Right cardiac atrium (tissue), 5 donors: Measurements from ENCODE around the gene WNT11. TPM values are rescaled to one million over a fixed set of nuclear protein-coding genes. Genes with fewer than 3 reads are reported as not detected.
A peak's percentile ranks its signal among the peaks of the same experiment; 100 is the strongest.

Experiments
- ATAC-seq, 2 donors: fragments of 200-7000 bp; cut with Tn5 transposase; one replicate each; pipeline versions ENCODE4 v1.8.0 to v1.9.1; 2020; ENCODE audit warnings: moderate library complexity in 2 of 2, mild to moderate bottlenecking in 1 of 2
- DNase-seq, 3 donors: peaks; one replicate each; pipeline ENCODE4 v3.0.0-alpha.2; 2020
- H3K27ac ChIP-seq: one replicate; pipeline ENCODE4 v1.5.1; 2013; ENCODE audit warnings: mild to moderate bottlenecking, low read length, control low read depth, moderate library complexity
- H3K27me3 ChIP-seq: one replicate; pipeline ENCODE4 v1.6.1; 2013; ENCODE audit not compliant: control insufficient read depth, insufficient read depth
- H3K4me1 ChIP-seq: one replicate; pipeline ENCODE4 v1.6.1; 2013; ENCODE audit warnings: low read length; ENCODE audit not compliant: control insufficient read depth, insufficient read depth
- H3K4me3 ChIP-seq: one replicate; pipeline ENCODE4 v1.5.1; 2013; ENCODE audit warnings: low read length, control low read depth
- H3K9me3 ChIP-seq: one replicate; pipeline ENCODE4 v1.6.1; 2013; ENCODE audit warnings: low read length; ENCODE audit not compliant: control insufficient read depth
- WGBS: extraction: QIAGEN DNeasy Blood & Tissue Kit; methylation state at CpG from one replicate; pipeline ENCODE4 v1.1.7; 2013; 5-methylcytosine and 5-hydroxymethylcytosine counted together
- intact Hi-C, 4 donors: fragments of 100-400 bp; cut with DNase I; formaldehyde crosslinking; loops; one replicate each; pipeline versions ENCODE4 v1.11.0 to v1.14.0; 2022 to 2023
- long read RNA-seq, 4 donors: library from polyadenylated mRNA; unstranded; transcript quantifications; one replicate each; pipeline ENCODE4 v2.0.0, GENCODE V29; 2020 to 2021
- polyA plus RNA-seq: library from polyadenylated mRNA; stranded (reverse); fragments of 200-250 nt; gene quantifications from one replicate; pipeline ENCODE4 v1.2.3, GENCODE V29; 2013
- total RNA-seq, 4 donors: library from RNA; stranded (reverse); fragmentation: NEBNext Ultra II Directional; extraction: Animal tissue kit (Norgen Biotek cat#: 25700); gene quantifications; one replicate each; pipeline ENCODE4 v1.2.1, GENCODE V29; 2021
- donor health status: healthy with polysubstance abuse.
- donor health status: DM: no; HTN: yes; CAD: no.
- donor health status: DM: no; HTN: no; CAD: no.
- donor health status: DM: no; HTN: yes; CAD: no; lungs with severe emphysema.
- donor health status: DM: yes; HTN: yes; CAD: no.

WNT11 gene
- total RNA-seq (1 to 10 TPM; 2.1 to 7.1 (median 3.3) TPM), polyA plus RNA-seq (2.9 TPM)
- long read RNA-seq, donor 1, partial matches to known transcripts: 0 of 6 reads
- long read RNA-seq, donor 1, other reads (novel, unspliced or antisense): 6 of 6 reads
- long read RNA-seq, donor 2, partial matches to known transcripts: 0 of 3 reads
- long read RNA-seq, donor 2, other reads (novel, unspliced or antisense): 3 of 3 reads
- long read RNA-seq, donor 3, transcript WNT11-201 (5 exons, 1,930 nt): major isoform, 5 of 7 reads
- long read RNA-seq, donor 3, partial matches to known transcripts: 1 of 7 reads
- long read RNA-seq, donor 3, other reads (novel, unspliced or antisense): 1 of 7 reads
- long read RNA-seq, donor 4, partial matches to known transcripts: 0 of 5 reads
- long read RNA-seq, donor 4, other reads (novel, unspliced or antisense): 4 of 5 reads

- H3K27me3 ChIP-seq: no peaks in the 10 kb centered on the region
- H3K4me1 ChIP-seq: peaks cover 8% of the 10 kb centered on the region
- intact Hi-C loops: loop anchor here in 3 of 4 donors (2.0 to 5.0 kb wide), 3 partner anchors 111 to 236 kb away; no protein-coding TSS in a partner anchor
- peak within 1 kb of the TSS; percentile 70 for H3K4me3 ChIP-seq
- WGBS: under 1% methylated on average over 80 of the region's 80 CpGs
- ATAC-seq (peak; percentile 46 to 61), DNase-seq (peak; percentile 68 to 87 (median 86))
- H3K9me3 ChIP-seq: no peaks in the 10 kb centered on the region
- H3K27ac ChIP-seq: no peak within 1 kb of the TSS
Observed at GRCh38 chr11:76206327-76207081, at the start of gene WNT11. TSS of gene WNT11 (minus strand) at chr11:76206502. CDS start at chr11:76206407, 95 bp downstream.

DNA sequence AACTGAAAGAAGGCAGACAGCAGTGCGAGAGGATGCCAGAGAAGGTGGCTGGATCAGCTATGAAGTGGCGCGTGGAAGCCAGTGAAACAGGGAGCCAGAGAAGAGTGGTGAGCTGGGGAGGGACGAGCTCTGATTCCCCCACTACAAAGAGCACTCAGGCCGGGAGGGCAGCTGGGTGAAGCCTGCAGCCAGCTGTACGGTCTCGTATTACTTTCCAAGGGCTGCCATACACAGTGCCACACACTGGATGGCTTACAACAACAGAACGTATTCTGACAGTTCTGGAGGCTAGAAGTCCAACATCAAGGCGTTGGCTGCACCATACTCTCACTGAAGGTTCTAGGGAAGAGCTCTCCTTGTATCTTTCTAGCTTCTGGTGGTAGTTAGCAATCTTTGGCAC is 47.1 kb upstream of the WNT11 start:
- 89% methylated on average over 9 of the region's 9 CpGs for WGBS
- H3K4me3 ChIP-seq: no peak overlapping the region
- intact Hi-C loops: no loop called here
- H3K9me3 ChIP-seq: no peaks in the 10 kb centered on the region
- H3K27ac ChIP-seq: no peak overlapping the region
- no peaks in the 10 kb centered on the region for H3K27me3 ChIP-seq
- ATAC-seq (no peak), DNase-seq (peak in 1 of 3 donors; percentile 9)
- H3K4me1 ChIP-seq: no peaks in the 10 kb centered on the region

GRCh38 chr11:76252631-76253070 is 46.3 kb upstream of the WNT11 start:
- H3K4me3 ChIP-seq: no peak overlapping the region
- WGBS: 71% methylated on average over 9 of the region's 9 CpGs
- intact Hi-C loops: no loop called here
- H3K27me3 ChIP-seq: no peaks in the 10 kb centered on the region
- DNase-seq: no peak
- H3K9me3 ChIP-seq: no peaks in the 10 kb centered on the region
- no peak for ATAC-seq
- H3K27ac ChIP-seq: no peak overlapping the region
- no peaks in the 10 kb centered on the region for H3K4me1 ChIP-seq

GRCh38 chr11:76251576-76251975 is 45.3 kb upstream of the WNT11 start:
- DNase-seq: no peak
- no peaks in the 10 kb centered on the region for H3K27me3 ChIP-seq
- 21% methylated on average over 2 of the region's 2 CpGs for WGBS
- ATAC-seq: peak; percentile 46 to 55
- intact Hi-C loops: no loop called here
- no peaks in the 10 kb centered on the region for H3K9me3 ChIP-seq
- H3K27ac ChIP-seq: peak overlapping the region; percentile 33
- no peaks in the 10 kb centered on the region for H3K4me1 ChIP-seq
- H3K4me3 ChIP-seq: no peak overlapping the region

DNA sequence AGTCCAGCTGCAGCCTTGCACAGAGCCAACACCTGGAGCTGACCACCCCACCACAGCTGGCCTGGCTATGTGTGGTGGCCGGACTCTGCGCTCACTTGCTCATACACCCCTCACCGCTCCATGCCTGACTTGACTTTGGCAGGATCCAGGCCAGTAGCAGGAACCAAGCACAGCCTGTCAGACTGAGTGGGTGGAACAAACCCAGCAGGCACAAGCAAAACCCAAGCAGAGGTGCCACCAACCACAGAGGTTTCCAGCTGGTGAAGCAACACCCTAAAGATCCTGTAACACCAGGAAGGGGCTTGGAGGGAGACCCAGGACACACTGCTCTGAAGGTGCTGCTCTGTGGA is 44.9 kb upstream of the WNT11 start:
- no peak for DNase-seq
- ATAC-seq: peak in 1 of 2 donors; percentile 53
- H3K27me3 ChIP-seq: no peaks in the 10 kb centered on the region
- H3K9me3 ChIP-seq: no peaks in the 10 kb centered on the region
- H3K4me1 ChIP-seq: no peaks in the 10 kb centered on the region
- 74% methylated on average over 3 of the region's 3 CpGs for WGBS
- intact Hi-C loops: no loop called here
- H3K27ac ChIP-seq: peak overlapping the region; percentile 33
- no peak overlapping the region for H3K4me3 ChIP-seq

- 81% methylated on average over 6 of the region's 6 CpGs for WGBS
- no peak overlapping the region for H3K4me3 ChIP-seq
- intact Hi-C loops: no loop called here
- no peaks in the 10 kb centered on the region for H3K27me3 ChIP-seq
- DNase-seq (no peak), ATAC-seq (peak in 1 of 2 donors; percentile 13)
- no peaks in the 10 kb centered on the region for H3K9me3 ChIP-seq
- no peak overlapping the region for H3K27ac ChIP-seq
- H3K4me1 ChIP-seq: no peaks in the 10 kb centered on the region
Observed at GRCh38 chr11:76250520-76251225, 44.4 kb upstream of the WNT11 start.

- Histone ChIP-seq H3K9me3 (no peaks in the 10 kb centered on the region), H3K27me3 (no peaks in the 10 kb centered on the region), H3K27ac (no peak overlapping the region), H3K4me3 (no peak overlapping the region), H3K4me1 (no peaks in the 10 kb centered on the region)
- intact Hi-C loops: no loop called here
- 75% methylated on average over 3 of the region's 3 CpGs for WGBS
- DNase-seq (no peak), ATAC-seq (no peak)
Observed at GRCh38 chr11:76249195-76249741, 43.0 kb upstream of the WNT11 start.

- H3K27ac ChIP-seq: no peak overlapping the region
- no peaks in the 10 kb centered on the region for H3K4me1 ChIP-seq
- 64% methylated on average over 1 of the region's 1 CpG for WGBS
- DNase-seq: peak in 1 of 3 donors; percentile 16
- intact Hi-C loops: no loop called here
- ATAC-seq: no peak
- H3K9me3 ChIP-seq: no peaks in the 10 kb centered on the region
- no peaks in the 10 kb centered on the region for H3K27me3 ChIP-seq
- H3K4me3 ChIP-seq: no peak overlapping the region
Observed at GRCh38 chr11:76248210-76248609, 41.9 kb upstream of the WNT11 start.

- ATAC-seq (no peak), DNase-seq (peak in 1 of 3 donors; percentile 36)
- Histone ChIP-seq H3K27me3 (no peaks in the 10 kb centered on the region), H3K9me3 (no peaks in the 10 kb centered on the region), H3K4me3 (no peak overlapping the region), H3K4me1 (no peaks in the 10 kb centered on the region), H3K27ac (no peak overlapping the region)
- 94% methylated on average over 6 of the region's 6 CpGs for WGBS
- intact Hi-C loops: no loop called here
Observed at GRCh38 chr11:76247091-76247490, 40.8 kb upstream of the WNT11 start.

DNA sequence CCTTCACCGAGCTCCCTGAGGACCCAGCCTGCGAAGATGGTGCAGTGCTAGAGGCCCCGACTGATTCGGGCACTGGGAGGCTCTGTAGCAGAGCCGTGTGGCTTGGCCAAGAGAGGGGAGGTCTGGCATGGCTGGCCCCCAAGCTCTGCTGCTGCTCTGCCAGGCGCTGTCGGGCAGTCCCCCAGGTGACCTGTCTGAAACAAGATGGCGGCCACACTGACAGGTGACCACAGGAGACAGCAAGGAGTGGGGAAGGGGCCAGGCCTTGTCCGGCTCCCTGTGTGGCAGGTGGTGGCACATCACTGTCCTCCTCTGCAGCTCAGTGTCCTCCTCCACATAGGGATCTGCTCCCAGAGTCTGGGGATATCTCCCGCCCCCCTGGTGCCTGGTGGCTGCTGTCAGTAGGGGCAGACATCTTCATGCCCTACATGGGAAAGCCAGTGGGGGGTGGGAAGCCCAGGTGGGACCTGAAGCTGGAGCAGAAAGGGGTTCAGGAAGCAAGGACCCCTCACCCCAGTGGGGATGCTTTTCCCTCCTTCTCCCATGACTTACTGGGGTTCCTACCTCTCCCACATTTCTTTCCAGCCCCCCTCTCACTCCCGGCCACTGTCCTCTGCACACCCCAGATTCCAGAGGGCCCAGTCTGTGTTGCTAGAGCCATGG is 40.1 kb upstream of the WNT11 start:
- intact Hi-C loops: no loop called here
- no peak for ATAC-seq
- WGBS: 93% methylated on average over 11 of the region's 11 CpGs
- Histone ChIP-seq H3K9me3 (no peaks in the 10 kb centered on the region), H3K27me3 (no peaks in the 10 kb centered on the region), H3K4me1 (no peaks in the 10 kb centered on the region), H3K27ac (no peak overlapping the region), H3K4me3 (no peak overlapping the region)
- DNase-seq: peak in 2 of 3 donors; percentile 13 to 37
